ENCODE results near the gene TLK1. TPM values are rescaled to one million over a fixed set of nuclear protein-coding genes. Genes with fewer than 3 reads are reported as not detected.

TLK1 gene
- total and polyA plus RNA-seq, 10 of the 15 experiments (the other 5 are each of a cell fraction or from before 2014, with no cell fraction given) = 25.1 to 126 (median 57.3) TPM

DNA sequence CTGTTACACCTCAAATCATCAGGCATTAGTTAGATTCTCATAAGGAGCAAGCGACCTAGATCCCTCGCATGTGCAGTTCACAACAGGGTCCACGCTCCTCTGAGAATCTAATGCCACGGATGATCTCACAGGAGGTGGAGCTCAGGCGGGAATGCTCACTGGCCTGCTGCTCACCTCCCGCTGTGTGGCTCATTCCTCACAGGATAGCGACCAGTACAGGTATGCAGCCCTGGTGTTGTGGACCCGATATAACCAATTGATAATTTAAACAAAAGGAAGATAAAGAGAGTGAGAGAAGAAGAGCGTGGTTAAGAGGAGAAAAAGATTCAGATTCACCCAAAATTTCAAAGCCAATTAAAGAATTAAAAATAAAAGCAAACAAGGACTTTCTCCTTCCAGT is 20.8 kb downstream of the TLK1 start (continued):
- TF ChIP-seq, protein P1, sequence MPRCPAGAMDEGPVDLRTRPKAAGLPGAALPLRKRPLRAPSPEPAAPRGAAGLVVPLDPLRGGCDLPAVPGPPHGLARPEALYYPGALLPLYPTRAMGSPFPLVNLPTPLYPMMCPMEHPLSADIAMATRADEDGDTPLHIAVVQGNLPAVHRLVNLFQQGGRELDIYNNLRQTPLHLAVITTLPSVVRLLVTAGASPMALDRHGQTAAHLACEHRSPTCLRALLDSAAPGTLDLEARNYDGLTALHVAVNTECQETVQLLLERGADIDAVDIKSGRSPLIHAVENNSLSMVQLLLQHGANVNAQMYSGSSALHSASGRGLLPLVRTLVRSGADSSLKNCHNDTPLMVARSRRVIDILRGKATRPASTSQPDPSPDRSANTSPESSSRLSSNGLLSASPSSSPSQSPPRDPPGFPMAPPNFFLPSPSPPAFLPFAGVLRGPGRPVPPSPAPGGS (IDR thresholded peaks at IDR 0.05; ENCODE audit: borderline replicate concordance, insufficient read depth, low read depth, low read length, poor library complexity, severe bottlenecking) = no peak
- TF ChIP-seq, protein P2, sequence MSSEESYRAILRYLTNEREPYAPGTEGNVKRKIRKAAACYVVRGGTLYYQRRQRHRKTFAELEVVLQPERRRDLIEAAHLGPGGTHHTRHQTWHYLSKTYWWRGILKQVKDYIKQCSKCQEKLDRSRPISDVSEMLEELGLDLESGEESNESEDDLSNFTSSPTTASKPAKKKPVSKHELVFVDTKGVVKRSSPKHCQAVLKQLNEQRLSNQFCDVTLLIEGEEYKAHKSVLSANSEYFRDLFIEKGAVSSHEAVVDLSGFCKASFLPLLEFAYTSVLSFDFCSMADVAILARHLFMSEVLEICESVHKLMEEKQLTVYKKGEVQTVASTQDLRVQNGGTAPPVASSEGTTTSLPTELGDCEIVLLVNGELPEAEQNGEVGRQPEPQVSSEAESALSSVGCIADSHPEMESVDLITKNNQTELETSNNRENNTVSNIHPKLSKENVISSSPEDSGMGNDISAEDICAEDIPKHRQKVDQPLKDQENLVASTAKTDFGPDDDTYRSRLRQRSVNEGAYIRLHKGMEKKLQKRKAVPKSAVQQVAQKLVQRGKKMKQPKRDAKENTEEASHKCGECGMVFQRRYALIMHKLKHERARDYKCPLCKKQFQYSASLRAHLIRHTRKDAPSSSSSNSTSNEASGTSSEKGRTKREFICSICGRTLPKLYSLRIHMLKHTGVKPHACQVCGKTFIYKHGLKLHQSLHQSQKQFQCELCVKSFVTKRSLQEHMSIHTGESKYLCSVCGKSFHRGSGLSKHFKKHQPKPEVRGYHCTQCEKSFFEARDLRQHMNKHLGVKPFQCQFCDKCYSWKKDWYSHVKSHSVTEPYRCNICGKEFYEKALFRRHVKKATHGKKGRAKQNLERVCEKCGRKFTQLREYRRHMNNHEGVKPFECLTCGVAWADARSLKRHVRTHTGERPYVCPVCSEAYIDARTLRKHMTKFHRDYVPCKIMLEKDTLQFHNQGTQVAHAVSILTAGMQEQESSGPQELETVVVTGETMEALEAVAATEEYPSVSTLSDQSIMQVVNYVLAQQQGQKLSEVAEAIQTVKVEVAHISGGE (CRISPR knock-in tag; IDR thresholded peaks at IDR 0.05) = no peak
- no peak for TF ChIP-seq POU2F2 (IDR thresholded peaks at IDR 0.05; ENCODE audit: borderline replicate concordance, low read depth, low read length)
- TF ChIP-seq, protein P3, sequence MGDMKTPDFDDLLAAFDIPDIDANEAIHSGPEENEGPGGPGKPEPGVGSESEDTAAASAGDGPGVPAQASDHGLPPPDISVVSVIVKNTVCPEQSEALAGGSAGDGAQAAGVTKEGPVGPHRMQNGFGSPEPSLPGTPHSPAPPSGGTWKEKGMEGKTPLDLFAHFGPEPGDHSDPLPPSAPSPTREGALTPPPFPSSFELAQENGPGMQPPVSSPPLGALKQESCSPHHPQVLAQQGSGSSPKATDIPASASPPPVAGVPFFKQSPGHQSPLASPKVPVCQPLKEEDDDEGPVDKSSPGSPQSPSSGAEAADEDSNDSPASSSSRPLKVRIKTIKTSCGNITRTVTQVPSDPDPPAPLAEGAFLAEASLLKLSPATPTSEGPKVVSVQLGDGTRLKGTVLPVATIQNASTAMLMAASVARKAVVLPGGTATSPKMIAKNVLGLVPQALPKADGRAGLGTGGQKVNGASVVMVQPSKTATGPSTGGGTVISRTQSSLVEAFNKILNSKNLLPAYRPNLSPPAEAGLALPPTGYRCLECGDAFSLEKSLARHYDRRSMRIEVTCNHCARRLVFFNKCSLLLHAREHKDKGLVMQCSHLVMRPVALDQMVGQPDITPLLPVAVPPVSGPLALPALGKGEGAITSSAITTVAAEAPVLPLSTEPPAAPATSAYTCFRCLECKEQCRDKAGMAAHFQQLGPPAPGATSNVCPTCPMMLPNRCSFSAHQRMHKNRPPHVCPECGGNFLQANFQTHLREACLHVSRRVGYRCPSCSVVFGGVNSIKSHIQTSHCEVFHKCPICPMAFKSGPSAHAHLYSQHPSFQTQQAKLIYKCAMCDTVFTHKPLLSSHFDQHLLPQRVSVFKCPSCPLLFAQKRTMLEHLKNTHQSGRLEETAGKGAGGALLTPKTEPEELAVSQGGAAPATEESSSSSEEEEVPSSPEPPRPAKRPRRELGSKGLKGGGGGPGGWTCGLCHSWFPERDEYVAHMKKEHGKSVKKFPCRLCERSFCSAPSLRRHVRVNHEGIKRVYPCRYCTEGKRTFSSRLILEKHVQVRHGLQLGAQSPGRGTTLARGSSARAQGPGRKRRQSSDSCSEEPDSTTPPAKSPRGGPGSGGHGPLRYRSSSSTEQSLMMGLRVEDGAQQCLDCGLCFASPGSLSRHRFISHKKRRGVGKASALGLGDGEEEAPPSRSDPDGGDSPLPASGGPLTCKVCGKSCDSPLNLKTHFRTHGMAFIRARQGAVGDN (IDR thresholded peaks at IDR 0.05) = no peak
- no peak for TF ChIP-seq GABPA (IDR thresholded peaks at IDR 0.05; ENCODE audit: low read depth)
- TF ChIP-seq POLR2A (IDR thresholded peaks at IDR 0.05; ENCODE audit: low read depth, low read length) = no peak
